Subcutaneous abdominal adipose tissue (tissue), 5 donors: ENCODE results near the gene IFNE.

Source experiments
- H3K27ac ChIP-seq: one replicate; pipeline ENCODE4 v1.7.0; 2013; ENCODE audit warnings: low read depth, mild to moderate bottlenecking, inconsistent platforms, low read length, moderate library complexity
- H3K27me3 ChIP-seq, 5 donors: one replicate each; pipeline ENCODE4 v1.7.0; 2013; ENCODE audit warnings: low read length in 5 of 5, inconsistent platforms in 1 of 5; ENCODE audit not compliant: control insufficient read depth in 5 of 5, insufficient read depth in 4 of 5
- H3K36me3 ChIP-seq, 5 donors: one replicate each; pipeline ENCODE4 v1.7.0; 2013; ENCODE audit warnings: low read length in 5 of 5; ENCODE audit not compliant: control insufficient read depth in 5 of 5, insufficient read depth in 5 of 5
- H3K4me1 ChIP-seq, 5 donors: one replicate each; pipeline ENCODE4 v1.7.0; 2013; ENCODE audit warnings: low read length in 5 of 5, mild to moderate bottlenecking in 3 of 5, moderate library complexity in 1 of 5; ENCODE audit not compliant: control insufficient read depth in 5 of 5, insufficient read depth in 5 of 5
- H3K4me3 ChIP-seq, 5 donors: one replicate each; pipeline ENCODE4 v1.7.0; 2013; ENCODE audit warnings: low read length in 5 of 5, low read depth in 1 of 5
- H3K9ac ChIP-seq, 5 donors: one replicate each; pipeline ENCODE4 v1.7.0; 2013; ENCODE audit warnings: low read length in 5 of 5, mild to moderate bottlenecking in 4 of 5, moderate library complexity in 3 of 5
- H3K9me3 ChIP-seq, 5 donors: one replicate each; pipeline ENCODE4 v1.7.0; 2013; ENCODE audit warnings: low read length in 5 of 5; ENCODE audit not compliant: control insufficient read depth in 5 of 5
- donor health status: healthy.
- donor health status: healthy.
- donor health status: healthy.
- donor health status: healthy.
- donor health status: healthy.

Gene IFNE

DNA sequence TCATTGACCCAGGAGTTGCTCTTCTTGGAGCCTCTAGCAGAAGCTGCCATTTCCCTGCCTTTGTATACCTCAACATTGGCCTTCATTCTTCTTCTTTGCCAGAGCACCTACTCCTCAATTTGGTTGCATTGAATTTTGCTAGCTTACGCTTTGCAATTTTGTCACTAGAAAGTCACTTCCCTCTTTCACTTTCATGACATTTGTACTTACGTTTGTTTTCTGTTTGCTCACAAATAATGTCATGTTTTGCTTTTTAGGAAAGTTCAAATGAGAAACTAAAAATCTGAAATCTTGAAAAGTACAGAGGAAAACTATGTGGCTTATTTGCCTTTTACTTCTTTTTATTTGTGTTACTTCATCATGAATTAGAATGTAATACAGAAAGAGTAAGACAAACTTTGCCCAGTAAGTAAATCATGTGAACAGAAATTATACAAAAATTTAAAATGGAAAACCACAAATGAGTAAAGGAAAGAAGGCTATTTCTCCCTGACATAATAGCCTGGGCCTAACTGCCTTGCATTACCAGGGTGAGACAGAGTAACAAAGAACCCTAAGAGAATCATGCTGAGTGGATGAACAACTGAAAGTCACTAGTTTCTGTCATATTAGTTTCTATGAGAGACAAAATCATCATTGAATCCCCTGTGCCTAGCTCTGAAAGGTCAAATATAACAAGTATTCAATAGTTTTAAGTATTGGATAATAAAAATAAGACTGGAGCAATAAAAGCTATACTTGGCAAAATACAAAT is 49.3 kb downstream of the IFNE start:
- H3K27me3 ChIP-seq = peaks cover 0 to 2% (median 0%) of the 10 kb centered on the region in 5 donors
- no peak overlapping the region for H3K9ac ChIP-seq
- H3K9me3 ChIP-seq = no peaks in the 10 kb centered on the region
- H3K27ac ChIP-seq = no peak overlapping the region
- H3K4me1 ChIP-seq = peaks cover 0 to 7% (median 0%) of the 10 kb centered on the region in 5 donors
- no peak overlapping the region for H3K4me3 ChIP-seq
- H3K36me3 ChIP-seq = no peaks in the 10 kb centered on the region
